Endothelial cell of umbilical vein (primary cell): ENCODE measurements around the gene CD300LG. TPM values are rescaled to one million over a fixed set of nuclear protein-coding genes. Genes with fewer than 3 reads are reported as not detected.

Experiments
- BruUV-seq: library from RNA; stranded (reverse); fragments of 400-500 nt; replicated peaks from 2 replicates; lab custom pipeline; 2021; lab: Mats Ljungman, UMichigan
- CTCF ChIA-PET: fragments of 300-600, 350-600 bp; sonication (Branson Sonifier 250); formaldehyde crosslinking; loops from one replicate; lab custom pipeline; 2021; ENCODE audit warnings: antibody characterized with exemption, inconsistent platforms; lab: Charles Lee
- POLR2A ChIA-PET: fragments of 300-600, 350-600 bp; sonication (Branson Sonifier 250); formaldehyde crosslinking; loops from one replicate; lab custom pipeline; 2021; ENCODE audit warnings: antibody characterized with exemption, inconsistent platforms; lab: Charles Lee
- DNase-seq: peaks from one replicate; pipeline ENCODE4 v3.0.0-alpha.2; 2011; ENCODE audit warnings: low read depth, low spot score
- FAIRE-seq: peaks from 2 replicates; lab custom pipeline; 2011; peaks lifted over from hg19 to GRCh38; lab: Jason Lieb, UNC
- H2AFZ ChIP-seq: 2 replicates; pipeline ENCODE4 v1.6.0; 2012; ENCODE audit warnings: low read depth, low read length, control low read depth, inconsistent platforms
- H3K27ac ChIP-seq: 2 replicates; pipeline ENCODE4 v1.5.1; 2011; ENCODE audit warnings: low read depth, mild to moderate bottlenecking, control low read depth, low read length, moderate library complexity; ENCODE audit not compliant: insufficient read depth
- H3K27me3 ChIP-seq, 2 experiments: 2 replicates each; pipeline versions ENCODE4 v1.6.0 to v1.6.1; 2011; ENCODE audit warnings: low read length in 2 of 2, mixed read lengths in 1 of 2; ENCODE audit not compliant: control insufficient read depth in 2 of 2, insufficient read depth in 2 of 2
- H3K36me3 ChIP-seq, 2 experiments: 2 replicates in 1 of 2; 3 replicates in 1 of 2; pipeline ENCODE4 v1.5.1; 2011; ENCODE audit warnings: low read length in 2 of 2, mild to moderate bottlenecking in 1 of 2, moderate library complexity in 1 of 2; ENCODE audit not compliant: control insufficient read depth in 2 of 2, insufficient read depth in 2 of 2; ENCODE audit errors: extremely low read depth in 1 of 2
- H3K4me1 ChIP-seq: 3 replicates; pipeline ENCODE4 v1.5.1; 2011; ENCODE audit warnings: mild to moderate bottlenecking, low read length; ENCODE audit not compliant: control insufficient read depth, insufficient read depth; ENCODE audit errors: extremely low read depth
- H3K4me2 ChIP-seq: 2 replicates; pipeline ENCODE4 v1.6.1; 2011; ENCODE audit warnings: low read length, control low read depth, mixed read lengths; ENCODE audit not compliant: insufficient read depth
- H3K4me3 ChIP-seq, 3 experiments: fragments of 200-600 bp in 1 of 3; sonication (generic), shearing (Covaris generic) in 1 of 3; replicated peaks in 1 of 3; 2 replicates each; pipeline ENCODE4 v1.5.1; 2011 to 2016; ENCODE audit warnings: control low read depth in 3 of 3, low read length in 3 of 3, mild to moderate bottlenecking in 2 of 3, inconsistent platforms in 1 of 3, low read depth in 1 of 3, moderate library complexity in 1 of 3; ENCODE audit not compliant: insufficient read depth in 1 of 3
- H3K79me2 ChIP-seq: 2 replicates; pipeline ENCODE4 v1.6.0; 2012; ENCODE audit warnings: low read length, inconsistent platforms; ENCODE audit not compliant: control insufficient read depth, insufficient read depth
- H3K9ac ChIP-seq: replicated peaks from 2 replicates; pipeline ENCODE3; 2011; ENCODE audit warnings: low read length, control low read depth; ENCODE audit not compliant: insufficient read depth; ENCODE audit errors: extremely low read depth
- H3K9me1 ChIP-seq: replicated peaks from 3 replicates; pipeline ENCODE4 v1.6.0; 2011; ENCODE audit warnings: mild to moderate bottlenecking, low read length; ENCODE audit not compliant: control insufficient read depth, insufficient read depth; ENCODE audit errors: extremely low read depth
- H3K9me3 ChIP-seq: replicated peaks from 2 replicates; pipeline ENCODE4 v1.5.1; 2012; ENCODE audit warnings: low read length, inconsistent platforms; ENCODE audit not compliant: control insufficient read depth, insufficient read depth
- H4K20me1 ChIP-seq: replicated peaks from 2 replicates; pipeline ENCODE3; 2011; ENCODE audit warnings: mild to moderate bottlenecking, low read length; ENCODE audit not compliant: control insufficient read depth, insufficient read depth; ENCODE audit errors: extremely low read depth
- EZH2 ChIP-seq: IDR thresholded peaks from 2 replicates; pipeline ENCODE4 v1.6.1; 2012; ENCODE audit warnings: borderline replicate concordance, low read depth, mild to moderate bottlenecking, moderate library complexity, low read length, inconsistent platforms; ENCODE audit not compliant: severe bottlenecking
- FOS ChIP-seq: IDR thresholded peaks from 2 replicates; pipeline ENCODE4 v1.6.1; 2011; ENCODE audit warnings: mild to moderate bottlenecking, low read length, moderate library complexity, borderline replicate concordance; ENCODE audit not compliant: insufficient read depth
- GATA2 ChIP-seq: IDR thresholded peaks from 2 replicates; pipeline ENCODE4 v1.7.0; 2011; ENCODE audit warnings: low read depth, mild to moderate bottlenecking, moderate library complexity, mixed read lengths, low read length; ENCODE audit not compliant: insufficient read length, insufficient read depth
- JUN ChIP-seq: IDR thresholded peaks from 2 replicates; pipeline ENCODE4 v1.6.1; 2011; ENCODE audit warnings: borderline replicate concordance, low read depth; ENCODE audit not compliant: insufficient read length, insufficient read depth
- MYC ChIP-seq: IDR thresholded peaks from one replicate; pipeline ENCODE4 v1.6.1; 2011; ENCODE audit warnings: mild to moderate bottlenecking, low read depth, low read length
- POLR2A ChIP-seq: IDR thresholded peaks from 2 replicates; pipeline ENCODE4 v1.6.1; 2012; ENCODE audit warnings: low read depth, mild to moderate bottlenecking, control low read depth, low read length
- POLR2AphosphoS5 ChIP-seq: IDR thresholded peaks from 2 replicates; pipeline ENCODE4 v1.6.1; 2012; ENCODE audit warnings: low read depth, mild to moderate bottlenecking, control low read depth, low read length, moderate library complexity; ENCODE audit not compliant: insufficient read depth
- dilution Hi-C: fragments of 300-500 bp; cut with MboI; formaldehyde crosslinking; loops from one replicate; pipeline ENCODE4 v1.15.0; 2019; ENCODE audit warnings: low sequenced_read_pairs; ENCODE audit not compliant: extremely low pct_ligation_motif_present
- intact Hi-C: fragments of 100-400 bp; cut with micrococcal nuclease; formaldehyde crosslinking; loops from one replicate; pipeline ENCODE4 v1.10.0; 2022
- polyA plus RNA-seq, 4 experiments: library from polyadenylated mRNA; depleted of rRNA in 3 of 4; stranded (reverse) in 3 of 4; unstranded in 1 of 4; fragments of >200 nt; gene quantifications; 2 replicates each; pipeline versions ENCODE4 v1.2.1 to v1.2.3, GENCODE V29; 2011 to 2012; ENCODE audit warnings: missing spikeins in 1 of 4
- total RNA-seq: library from RNA; stranded (reverse); gene quantifications from 2 replicates; pipeline ENCODE4 v1.2.3, GENCODE V29; 2021
- TF ChIP-seq, protein P1 (sequence below), 2 donors: IDR thresholded peaks; 1 replicate in 1 of 2; 2 replicates in 1 of 2; pipeline ENCODE4 v1.5.1; 2011; ENCODE audit warnings: low read length in 2 of 2, mild to moderate bottlenecking in 2 of 2, moderate library complexity in 2 of 2, control low read depth in 1 of 2, inconsistent platforms in 1 of 2, low read depth in 1 of 2; ENCODE audit not compliant: insufficient read depth in 1 of 2; ENCODE audit errors: extremely low read depth in 1 of 2
- TF ChIP-seq, protein P2 (sequence below): IDR thresholded peaks from 2 replicates; pipeline ENCODE4 v1.6.1; 2011; ENCODE audit not compliant: insufficient read depth, insufficient read length

CD300LG gene
- total and polyA plus RNA-seq, 2 donors (not counting 3 experiments of a cell fraction or from before 2014, with no cell fraction given) = not detected

- dilution Hi-C loops (no loop called here), intact Hi-C loops (no loop called here)
- no peak overlapping the region for H3K4me2 ChIP-seq
- H3K27ac ChIP-seq = no peak overlapping the region
- FAIRE-seq (no peak), DNase-seq (no peak)
- BruUV-seq = no TSS peak
- H3K9ac ChIP-seq = no peak overlapping the region
- H3K9me3 ChIP-seq = no peaks in the 10 kb centered on the region
- H3K79me2 ChIP-seq = no peaks in the 10 kb centered on the region
- H3K4me1 ChIP-seq = no peaks in the 10 kb centered on the region
- H2AFZ ChIP-seq = no peak overlapping the region
- no peaks in the 10 kb centered on the region for H3K36me3 ChIP-seq
- no peaks in the 10 kb centered on the region for H4K20me1 ChIP-seq
- CTCF ChIA-PET = no interaction called here
- H3K27me3 ChIP-seq = peaks cover 10 to 17% of the 10 kb centered on the region in 2 experiments
- TF ChIP-seq, protein P1, sequence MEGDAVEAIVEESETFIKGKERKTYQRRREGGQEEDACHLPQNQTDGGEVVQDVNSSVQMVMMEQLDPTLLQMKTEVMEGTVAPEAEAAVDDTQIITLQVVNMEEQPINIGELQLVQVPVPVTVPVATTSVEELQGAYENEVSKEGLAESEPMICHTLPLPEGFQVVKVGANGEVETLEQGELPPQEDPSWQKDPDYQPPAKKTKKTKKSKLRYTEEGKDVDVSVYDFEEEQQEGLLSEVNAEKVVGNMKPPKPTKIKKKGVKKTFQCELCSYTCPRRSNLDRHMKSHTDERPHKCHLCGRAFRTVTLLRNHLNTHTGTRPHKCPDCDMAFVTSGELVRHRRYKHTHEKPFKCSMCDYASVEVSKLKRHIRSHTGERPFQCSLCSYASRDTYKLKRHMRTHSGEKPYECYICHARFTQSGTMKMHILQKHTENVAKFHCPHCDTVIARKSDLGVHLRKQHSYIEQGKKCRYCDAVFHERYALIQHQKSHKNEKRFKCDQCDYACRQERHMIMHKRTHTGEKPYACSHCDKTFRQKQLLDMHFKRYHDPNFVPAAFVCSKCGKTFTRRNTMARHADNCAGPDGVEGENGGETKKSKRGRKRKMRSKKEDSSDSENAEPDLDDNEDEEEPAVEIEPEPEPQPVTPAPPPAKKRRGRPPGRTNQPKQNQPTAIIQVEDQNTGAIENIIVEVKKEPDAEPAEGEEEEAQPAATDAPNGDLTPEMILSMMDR (IDR thresholded peaks at IDR 0.05; ENCODE audit: extremely low read depth in 1 of 2, insufficient read depth in 1 of 2, low read depth in 1 of 2, low read length in 2 of 2) = no peak
- no peak for TF ChIP-seq POLR2A
- TF ChIP-seq FOS = no peak
- TF ChIP-seq, protein P2, sequence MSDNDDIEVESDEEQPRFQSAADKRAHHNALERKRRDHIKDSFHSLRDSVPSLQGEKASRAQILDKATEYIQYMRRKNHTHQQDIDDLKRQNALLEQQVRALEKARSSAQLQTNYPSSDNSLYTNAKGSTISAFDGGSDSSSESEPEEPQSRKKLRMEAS = no peak
- TF ChIP-seq POLR2AphosphoS5 = no peak
- TF ChIP-seq MYC = no peak
- no peak for TF ChIP-seq EZH2
- TF ChIP-seq JUN = no peak
- TF ChIP-seq GATA2 = no peak
- H3K9me1 ChIP-seq = no peaks in the 10 kb centered on the region
- no peak overlapping the region for H3K4me3 ChIP-seq
- POLR2A ChIA-PET = no interaction called here
Observed at GRCh38 chr17:43853546-43853945, 6.6 kb downstream of the CD300LG start.
